ENCODE data around the gene ABCA12. TPM values are rescaled to one million over a fixed set of nuclear protein-coding genes. Genes with fewer than 3 reads are reported as not detected.

ABCA12 gene
- total and polyA plus RNA-seq, 10 of the 15 experiments (the other 5 are each of a cell fraction or from before 2014, with no cell fraction given), result 1.2 to 12.1 (median 6.0) TPM

- no peak for TF ChIP-seq ZBTB4 (CRISPR knock-in tag; IDR thresholded peaks at IDR 0.05)
- TF ChIP-seq SPI1 (IDR thresholded peaks at IDR 0.05; ENCODE audit: borderline replicate concordance, insufficient read depth, low read depth, low read length), result 0 out of 2 replicates have a peak, but pooled peaks have one; percentile 4
- no peak for TF ChIP-seq RELB (IDR thresholded peaks at IDR 0.05; ENCODE audit: low read depth)
- no peak for TF ChIP-seq CREB1 (IDR thresholded peaks at IDR 0.05; ENCODE audit: low read depth)
- no peak for TF ChIP-seq YBX1 (IDR thresholded peaks at IDR 0.05)
Observed at GRCh38 chr2:214995409-214995808, 143.0 kb downstream of the ABCA12 start (continued).

GRCh38 chr2:214992911-214993310 lies 145.5 kb downstream of the ABCA12 start:
- no peak for ATAC-seq
- Histone ChIP-seq H3K27me3 (replicated peaks in 1 of 2; ENCODE audit: control insufficient read depth in 2 of 2, insufficient read depth in 2 of 2, low read length in 1 of 2) (no peaks in the 10 kb centered on the region), H3K9ac (ENCODE audit: control insufficient read depth, insufficient read depth, low read length) (no peak overlapping the region), H3K9me3 (replicated peaks; ENCODE audit: control insufficient read depth, insufficient read depth, low read length) (peaks cover 5% of the 10 kb centered on the region; the same call in 2 of the 3 replicates), H3K79me2 (ENCODE audit: control insufficient read depth, insufficient read depth, low read length) (no peaks in the 10 kb centered on the region), H4K20me1 (ENCODE audit: control insufficient read depth, insufficient read depth) (no peaks in the 10 kb centered on the region), H3K27ac (ENCODE audit: control insufficient read depth, insufficient read depth) (no peak overlapping the region), H3K4me2 (ENCODE audit: control insufficient read depth, insufficient read depth) (no peak overlapping the region), H3K4me3 (no peak overlapping the region), H3K4me1 (ENCODE audit: control insufficient read depth, insufficient read depth, low read length) (peaks cover 20% of the 10 kb centered on the region), H3K36me3 (ENCODE audit: control insufficient read depth in 2 of 2, insufficient read depth in 2 of 2, low read length in 1 of 2) (no peaks in the 10 kb centered on the region), H2AFZ (ENCODE audit: control insufficient read depth, low read depth, low read length) (no peak overlapping the region)
- DNase-seq (ENCODE audit: low read depth, low spot score), result no peak
- in situ Hi-C loops (cut with MboI) (loop anchor here (10.0 kb wide), 1 partner anchor 1748 kb away; no protein-coding TSS in a partner anchor), intact Hi-C loops (cut with micrococcal nuclease; ENCODE audit: unreplicated experiment) (loop anchor here (10.0 kb wide), 1 partner anchor 258 kb away; no protein-coding TSS in a partner anchor)
- POLR2A ChIA-PET, result no interaction called here
- RAD21 ChIA-PET (ENCODE audit: unreplicated experiment), result interaction anchor here (0.8 kb wide), 1 partner anchor 32 kb away, joined by 3 read pairs; no protein-coding TSS in a partner anchor
- no peak for FAIRE-seq
- SMC1A ChIA-PET (ENCODE audit: uncharacterized antibody, unreplicated experiment), result interaction anchor here (1.2 to 1.7 kb wide), 2 partner anchors 9 to 26 kb away, joined by 3 to 5 read pairs; no protein-coding TSS in a partner anchor
- no TSS peak for BruUV-seq (replicated peaks)
- WGBS (ENCODE audit: insufficient coverage, insufficient replicate concordance, low lambda C conversion rate, missing lambda C conversion rate), result 89% methylated on average over 4 of the region's 4 CpGs
- CTCF ChIA-PET, result interaction anchor here (1.1 to 1.4 kb wide), 2 partner anchors 12 to 32 kb away, joined by 3 read pairs; no protein-coding TSS in a partner anchor
- TF ChIP-seq ZZZ3 (IDR thresholded peaks at IDR 0.05; ENCODE audit: control insufficient read depth, insufficient read length, low read depth), result no peak
- TF ChIP-seq CEBPZ (IDR thresholded peaks at IDR 0.05; ENCODE audit: low read depth, low read length), result no peak
- no peak for TF ChIP-seq NR2F1 (conservative IDR thresholded peaks at IDR 0.05)
- no peak for TF ChIP-seq PAX5 (IDR thresholded peaks at IDR 0.05; ENCODE audit: borderline replicate concordance, low read depth, low read length)
